Measurements from ENCODE around the gene EMILIN2.

GRCh38 chr18:2927745-2928144 is 80.9 kb downstream of the EMILIN2 start:
- TF ChIP-seq POLR2AphosphoS5 (IDR thresholded peaks at IDR 0.05) (no peak), CTCF (IDR thresholded peaks at IDR 0.05 in 8 of 11, conservative IDR thresholded peaks at IDR 0.05 in 3 of 11) (no peak), POLR2A (IDR thresholded peaks at IDR 0.05) (no peak)

Data from spleen (tissue), 7 donors.